GM19395 (cell line): ENCODE data around the gene PLEKHG4.

Source experiments
- ATAC-seq: cut with Tn5 transposase; IDR thresholded peaks from one replicate; pipeline ENCODE4 v1.9.1; 2021; ENCODE audit warnings: mild to moderate bottlenecking, moderate library complexity; ENCODE audit not compliant: unreplicated experiment

The PLEKHG4 gene, protein sequence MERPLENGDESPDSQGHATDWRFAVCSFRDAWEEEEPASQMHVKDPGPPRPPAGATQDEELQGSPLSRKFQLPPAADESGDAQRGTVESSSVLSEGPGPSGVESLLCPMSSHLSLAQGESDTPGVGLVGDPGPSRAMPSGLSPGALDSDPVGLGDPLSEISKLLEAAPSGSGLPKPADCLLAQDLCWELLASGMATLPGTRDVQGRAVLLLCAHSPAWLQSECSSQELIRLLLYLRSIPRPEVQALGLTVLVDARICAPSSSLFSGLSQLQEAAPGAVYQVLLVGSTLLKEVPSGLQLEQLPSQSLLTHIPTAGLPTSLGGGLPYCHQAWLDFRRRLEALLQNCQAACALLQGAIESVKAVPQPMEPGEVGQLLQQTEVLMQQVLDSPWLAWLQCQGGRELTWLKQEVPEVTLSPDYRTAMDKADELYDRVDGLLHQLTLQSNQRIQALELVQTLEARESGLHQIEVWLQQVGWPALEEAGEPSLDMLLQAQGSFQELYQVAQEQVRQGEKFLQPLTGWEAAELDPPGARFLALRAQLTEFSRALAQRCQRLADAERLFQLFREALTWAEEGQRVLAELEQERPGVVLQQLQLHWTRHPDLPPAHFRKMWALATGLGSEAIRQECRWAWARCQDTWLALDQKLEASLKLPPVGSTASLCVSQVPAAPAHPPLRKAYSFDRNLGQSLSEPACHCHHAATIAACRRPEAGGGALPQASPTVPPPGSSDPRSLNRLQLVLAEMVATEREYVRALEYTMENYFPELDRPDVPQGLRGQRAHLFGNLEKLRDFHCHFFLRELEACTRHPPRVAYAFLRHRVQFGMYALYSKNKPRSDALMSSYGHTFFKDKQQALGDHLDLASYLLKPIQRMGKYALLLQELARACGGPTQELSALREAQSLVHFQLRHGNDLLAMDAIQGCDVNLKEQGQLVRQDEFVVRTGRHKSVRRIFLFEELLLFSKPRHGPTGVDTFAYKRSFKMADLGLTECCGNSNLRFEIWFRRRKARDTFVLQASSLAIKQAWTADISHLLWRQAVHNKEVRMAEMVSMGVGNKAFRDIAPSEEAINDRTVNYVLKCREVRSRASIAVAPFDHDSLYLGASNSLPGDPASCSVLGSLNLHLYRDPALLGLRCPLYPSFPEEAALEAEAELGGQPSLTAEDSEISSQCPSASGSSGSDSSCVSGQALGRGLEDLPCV

DNA sequence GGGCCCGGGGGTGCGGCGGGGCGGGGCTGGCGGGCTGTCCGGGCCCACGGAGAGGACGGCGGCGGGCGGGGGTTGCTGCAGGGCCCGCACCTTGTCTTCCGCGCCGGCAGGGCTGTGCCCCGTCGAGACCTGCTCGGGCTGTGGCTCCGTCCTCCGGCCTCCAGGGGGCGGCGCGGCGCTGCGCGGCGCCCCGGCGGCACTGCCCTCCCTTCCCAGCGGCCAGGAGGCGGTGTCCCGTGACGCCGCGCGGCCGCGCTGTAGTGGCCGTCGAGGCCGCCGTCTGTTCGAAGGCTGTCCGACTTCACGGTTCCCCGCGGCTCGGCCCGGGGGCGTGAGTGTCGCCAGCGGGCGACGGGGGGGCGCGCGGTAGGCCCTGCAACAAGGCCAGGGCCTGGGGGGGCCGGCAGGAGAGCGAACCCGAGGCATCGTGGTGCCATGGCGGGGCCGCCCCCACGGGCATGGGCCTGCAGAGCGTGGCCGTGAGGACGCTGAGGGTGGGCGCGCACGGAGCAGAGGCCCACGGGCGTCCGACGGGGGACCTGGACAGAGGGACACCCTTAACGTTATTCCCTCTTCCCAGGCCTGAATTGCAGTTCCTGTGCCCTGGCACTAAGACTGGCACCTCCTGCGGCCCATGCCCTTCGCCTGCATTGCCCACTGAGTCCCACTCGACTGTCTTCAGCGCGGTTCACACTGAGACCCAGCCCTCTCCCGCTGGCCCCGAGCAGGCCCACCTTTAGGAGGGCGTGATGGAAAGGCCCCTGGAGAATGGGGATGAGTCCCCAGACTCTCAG is at the start of gene PLEKHG4:
TSS of gene PLEKHG4 (plus strand) at position 237 of the 794 bp plus-strand sequence. CDS start at position 750, 513 bp downstream.
- ATAC-seq = peak; percentile 70

GRCh38 chr16:67229906-67230808 is 49.2 kb upstream of the PLEKHG4 start:
- no peak for ATAC-seq

- no peak for ATAC-seq
Measured at GRCh38 chr16:67230809-67231660, 48.3 kb upstream of the PLEKHG4 start.

DNA sequence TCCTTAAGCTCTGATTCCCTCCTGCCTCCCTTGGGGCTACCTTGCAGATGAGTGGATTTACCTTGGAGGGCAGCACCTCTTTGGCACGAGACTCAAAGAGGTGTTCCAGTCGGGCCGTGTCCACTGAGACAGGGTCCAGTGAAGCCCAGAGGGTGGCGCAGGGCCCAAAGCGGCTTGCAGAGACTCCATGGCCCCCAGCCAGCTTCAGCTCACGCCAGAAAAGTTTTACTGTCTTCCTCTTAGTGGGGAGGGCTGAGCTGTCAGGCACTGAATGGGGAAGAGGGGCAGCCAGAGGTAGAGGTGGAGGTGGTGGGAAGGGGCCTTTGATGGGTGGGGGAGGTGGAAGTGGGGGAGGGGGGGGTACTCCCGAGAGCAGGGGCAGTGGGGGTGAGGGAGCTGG is 45.7 kb upstream of the PLEKHG4 start:
- ATAC-seq = no peak

- no peak for ATAC-seq
Measured at GRCh38 chr16:67234180-67234597, 45.1 kb upstream of the PLEKHG4 start.

- ATAC-seq = no peak
Measured at GRCh38 chr16:67235816-67236562, 43.3 kb upstream of the PLEKHG4 start.

DNA sequence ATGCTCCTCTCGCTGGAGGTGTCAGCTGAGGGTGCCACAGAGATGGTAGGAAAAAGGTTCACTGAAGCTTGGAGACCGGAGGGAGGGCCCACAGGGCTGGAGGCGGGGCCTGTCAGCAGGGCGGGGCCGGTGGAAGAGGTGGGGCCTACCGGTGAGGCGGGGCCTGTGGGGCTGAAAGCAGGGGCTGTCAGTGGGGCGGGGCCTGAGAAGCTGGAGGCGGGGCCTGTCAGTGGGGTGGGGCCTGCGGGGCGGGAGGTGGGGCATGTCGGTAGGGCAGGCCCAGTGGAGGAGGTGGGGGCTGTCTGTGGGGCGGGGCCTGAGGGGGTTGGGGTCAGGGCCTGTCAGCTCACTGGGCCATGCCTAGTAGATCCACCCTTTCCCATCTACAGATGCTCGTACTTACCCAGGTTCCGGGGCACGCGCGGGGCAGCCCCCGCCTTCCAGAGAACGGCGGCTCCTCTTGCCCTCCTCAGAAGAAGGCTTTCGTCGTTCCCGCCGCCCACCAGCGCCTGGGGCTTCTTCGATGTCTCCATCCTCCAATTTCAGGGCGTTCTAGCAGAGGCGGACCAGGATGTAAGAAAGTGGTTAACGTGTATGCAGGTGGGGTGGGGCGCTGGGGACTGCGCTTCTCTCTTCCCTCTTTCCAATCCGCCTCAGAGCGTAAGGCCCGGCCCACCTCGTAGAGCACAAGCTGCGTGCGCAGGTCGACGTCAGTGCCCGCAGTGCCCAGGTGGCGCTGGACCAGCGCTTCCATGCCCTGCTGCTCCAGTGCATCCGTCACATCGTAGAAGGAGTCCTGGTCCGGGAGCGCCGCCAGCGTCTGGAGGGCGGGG is 42.6 kb upstream of the PLEKHG4 start:
- no peak for ATAC-seq

DNA sequence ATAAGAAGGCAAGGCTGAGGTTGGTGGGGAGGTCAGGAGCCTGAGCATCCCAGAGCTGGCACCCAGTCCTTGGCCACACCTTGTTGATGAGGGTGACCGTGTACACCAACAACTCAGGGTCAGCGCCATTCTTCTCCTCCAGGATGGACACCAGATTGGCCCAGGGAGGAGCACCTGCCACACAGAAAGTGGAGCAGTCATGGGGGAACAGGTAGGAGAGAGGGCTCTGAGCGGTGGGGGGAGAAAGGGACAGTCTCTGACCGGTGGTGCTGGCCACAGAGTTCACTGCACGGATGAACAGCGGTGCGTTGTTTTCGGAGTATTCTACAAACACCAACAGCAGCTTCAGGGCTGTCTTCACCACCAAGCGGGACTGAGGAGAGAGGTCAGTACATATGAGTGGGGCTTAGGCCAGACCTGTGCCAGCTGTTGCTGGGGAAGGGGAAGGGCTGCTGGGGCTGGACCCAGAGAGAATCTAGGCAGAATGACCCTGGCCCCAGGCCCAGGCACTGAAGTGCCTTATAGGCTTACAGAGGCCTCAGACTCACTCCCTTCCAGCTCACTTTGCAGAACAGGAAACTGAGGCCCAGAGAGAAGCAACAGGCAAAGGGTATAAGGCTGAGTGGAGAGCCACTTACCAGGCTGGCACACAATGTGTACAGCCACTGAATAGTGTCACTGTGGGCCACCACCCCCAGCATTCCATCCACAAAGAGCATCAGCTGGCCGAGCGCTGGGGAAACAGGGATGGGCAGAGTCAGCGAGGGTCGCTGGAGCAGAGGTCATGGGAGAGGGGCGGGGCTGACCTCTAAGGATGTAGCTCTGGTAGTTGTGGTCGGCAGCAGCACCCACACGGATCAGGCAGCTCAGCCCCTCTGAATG is 41.7 kb upstream of the PLEKHG4 start:
- no peak for ATAC-seq

DNA sequence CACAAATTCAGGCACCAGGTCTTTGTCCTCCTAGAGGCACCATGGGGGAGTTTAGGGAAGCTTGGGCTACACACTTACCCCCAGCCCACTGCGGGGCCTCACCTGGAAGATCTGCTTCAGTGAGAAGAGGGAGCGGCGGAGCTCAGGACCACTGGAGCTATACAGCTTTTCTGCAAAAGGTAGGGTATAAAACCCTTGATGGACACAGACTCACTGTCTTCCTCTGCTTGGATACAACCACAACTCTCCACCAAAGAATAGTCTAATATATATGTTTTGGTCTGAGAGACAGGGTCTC is 41.1 kb upstream of the PLEKHG4 start:
- ATAC-seq = no peak

DNA sequence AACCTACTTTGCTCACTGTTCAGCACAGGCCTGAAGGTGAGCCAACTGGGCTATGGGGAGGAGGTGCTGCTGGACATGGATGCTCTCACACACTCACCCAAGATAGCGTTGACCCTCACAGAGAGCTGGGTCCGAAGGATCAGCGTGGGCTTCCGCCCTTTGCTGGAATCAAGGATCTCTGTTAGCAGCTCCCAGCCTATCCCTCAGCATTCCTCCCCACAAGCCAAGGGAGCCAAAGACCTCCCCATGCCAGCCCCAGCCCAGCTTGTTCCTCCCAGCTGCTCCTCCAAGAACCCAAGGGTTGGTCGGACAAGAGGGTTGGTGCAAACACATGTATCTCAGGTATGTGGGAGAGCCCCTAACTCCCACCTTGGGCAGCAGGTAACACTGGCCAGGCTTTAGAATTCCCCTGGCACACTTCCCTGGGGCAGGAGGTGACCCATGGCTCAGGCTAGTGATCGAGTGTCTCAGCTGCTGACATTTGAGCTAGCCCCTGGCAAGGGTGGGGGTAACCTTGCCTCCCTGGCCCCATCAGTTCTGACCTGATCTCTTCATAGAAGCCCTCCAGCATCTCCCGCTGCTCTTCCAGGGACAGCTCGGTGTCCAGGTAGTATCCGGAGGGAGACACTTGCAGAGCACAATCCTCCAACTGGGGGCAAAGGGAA is 40.4 kb upstream of the PLEKHG4 start:
- no peak for ATAC-seq

GRCh38 chr16:67240506-67240905 is 38.8 kb upstream of the PLEKHG4 start:
- ATAC-seq = no peak

GRCh38 chr16:67241008-67241900 is 38.1 kb upstream of the PLEKHG4 start:
- ATAC-seq = no peak

- no peak for ATAC-seq
Measured at GRCh38 chr16:67242138-67242730, 37.1 kb upstream of the PLEKHG4 start.

- ATAC-seq = no peak
Measured at GRCh38 chr16:67243481-67243880, 35.9 kb upstream of the PLEKHG4 start.
